Sigmoid colon (tissue), 4 donors: Measurements from ENCODE around the gene ACOXL.

ENCODE experiments used
- CTCF ChIP-seq, 4 experiments: fragments of 450-650 bp in 3 of 4; fragments of 200-600 bp in 1 of 4; IDR thresholded peaks; one replicate each; pipeline ENCODE4 v1.5.1; 2016 to 2019; ENCODE audit warnings: antibody characterized with exemption in 4 of 4, mild to moderate bottlenecking in 3 of 4, moderate library complexity in 2 of 4
- EP300 ChIP-seq, 4 donors: sonication (generic); formaldehyde crosslinking; IDR thresholded peaks; one replicate each; pipeline ENCODE4 v1.6.1; 2017; ENCODE audit warnings: antibody characterized with exemption in 4 of 4
- POLR2A ChIP-seq, 2 donors: fragments of 450-650 bp; IDR thresholded peaks; one replicate each; pipeline ENCODE4 v1.6.1; 2016; ENCODE audit warnings: antibody characterized with exemption in 2 of 2, mild to moderate bottlenecking in 2 of 2, moderate library complexity in 2 of 2
- POLR2AphosphoS5 ChIP-seq, 4 donors: sonication (generic); formaldehyde crosslinking; IDR thresholded peaks; one replicate each; pipeline ENCODE4 v1.6.1; 2017; ENCODE audit warnings: antibody characterized with exemption in 4 of 4

GRCh38 chr2:111143107-111143842 lies 410.9 kb downstream of the ACOXL start:
- no peak for TF ChIP-seq EP300 (IDR thresholded peaks at IDR 0.05)
- no peak for TF ChIP-seq CTCF (IDR thresholded peaks at IDR 0.05)
- TF ChIP-seq POLR2A (IDR thresholded peaks at IDR 0.05): no peak
- no peak for TF ChIP-seq POLR2AphosphoS5 (IDR thresholded peaks at IDR 0.05)
